ENCODE data around the gene SDC1.

SDC1 gene

DNA sequence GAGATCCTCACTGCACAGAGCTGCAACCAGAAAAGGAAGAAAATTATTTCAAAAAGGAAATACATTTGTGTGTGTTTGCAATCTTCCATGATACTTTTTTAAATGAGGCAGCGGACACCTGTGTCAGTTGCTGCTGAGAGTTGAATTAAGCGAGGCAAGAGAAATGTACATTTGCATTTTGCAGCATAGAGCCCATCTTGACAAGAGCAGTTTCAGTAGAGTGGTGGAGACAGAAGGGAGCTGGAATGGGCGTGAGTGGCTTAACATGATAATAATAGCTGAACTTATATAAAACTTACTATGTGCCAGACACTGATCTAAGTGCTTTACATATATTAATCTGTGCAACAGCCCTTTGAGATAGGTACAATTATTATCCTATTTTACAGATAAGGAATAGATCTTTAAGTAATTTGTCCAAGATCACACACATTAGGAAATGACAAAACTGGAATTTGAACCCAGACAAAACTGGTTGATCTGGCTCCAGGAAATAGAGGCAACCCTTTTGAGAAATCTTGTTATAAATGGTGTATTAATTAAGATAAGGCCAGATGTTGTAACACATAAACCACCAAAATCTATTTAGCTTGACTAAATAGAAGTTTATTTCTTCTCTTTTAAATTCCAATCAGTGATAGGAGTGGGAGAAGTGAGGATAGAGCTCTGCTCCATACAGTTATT is 68.7 kb downstream of the SDC1 start:
- DNase-seq = no peak
- Mint-ChIP-seq H3K27me3 (ENCODE audit: low read depth, poor library complexity) (no peaks in the 10 kb centered on the region), H3K36me3 (ENCODE audit: low read depth) (peaks cover 6% of the 10 kb centered on the region), H3K4me3 (no peak overlapping the region), H3K27ac (no peak overlapping the region), H3K9me3 (peaks cover 16% of the 10 kb centered on the region), H3K4me1 (peaks cover 19% of the 10 kb centered on the region)
- TF ChIP-seq, protein P1, sequence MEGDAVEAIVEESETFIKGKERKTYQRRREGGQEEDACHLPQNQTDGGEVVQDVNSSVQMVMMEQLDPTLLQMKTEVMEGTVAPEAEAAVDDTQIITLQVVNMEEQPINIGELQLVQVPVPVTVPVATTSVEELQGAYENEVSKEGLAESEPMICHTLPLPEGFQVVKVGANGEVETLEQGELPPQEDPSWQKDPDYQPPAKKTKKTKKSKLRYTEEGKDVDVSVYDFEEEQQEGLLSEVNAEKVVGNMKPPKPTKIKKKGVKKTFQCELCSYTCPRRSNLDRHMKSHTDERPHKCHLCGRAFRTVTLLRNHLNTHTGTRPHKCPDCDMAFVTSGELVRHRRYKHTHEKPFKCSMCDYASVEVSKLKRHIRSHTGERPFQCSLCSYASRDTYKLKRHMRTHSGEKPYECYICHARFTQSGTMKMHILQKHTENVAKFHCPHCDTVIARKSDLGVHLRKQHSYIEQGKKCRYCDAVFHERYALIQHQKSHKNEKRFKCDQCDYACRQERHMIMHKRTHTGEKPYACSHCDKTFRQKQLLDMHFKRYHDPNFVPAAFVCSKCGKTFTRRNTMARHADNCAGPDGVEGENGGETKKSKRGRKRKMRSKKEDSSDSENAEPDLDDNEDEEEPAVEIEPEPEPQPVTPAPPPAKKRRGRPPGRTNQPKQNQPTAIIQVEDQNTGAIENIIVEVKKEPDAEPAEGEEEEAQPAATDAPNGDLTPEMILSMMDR (IDR thresholded peaks at IDR 0.05) = no peak

DNA sequence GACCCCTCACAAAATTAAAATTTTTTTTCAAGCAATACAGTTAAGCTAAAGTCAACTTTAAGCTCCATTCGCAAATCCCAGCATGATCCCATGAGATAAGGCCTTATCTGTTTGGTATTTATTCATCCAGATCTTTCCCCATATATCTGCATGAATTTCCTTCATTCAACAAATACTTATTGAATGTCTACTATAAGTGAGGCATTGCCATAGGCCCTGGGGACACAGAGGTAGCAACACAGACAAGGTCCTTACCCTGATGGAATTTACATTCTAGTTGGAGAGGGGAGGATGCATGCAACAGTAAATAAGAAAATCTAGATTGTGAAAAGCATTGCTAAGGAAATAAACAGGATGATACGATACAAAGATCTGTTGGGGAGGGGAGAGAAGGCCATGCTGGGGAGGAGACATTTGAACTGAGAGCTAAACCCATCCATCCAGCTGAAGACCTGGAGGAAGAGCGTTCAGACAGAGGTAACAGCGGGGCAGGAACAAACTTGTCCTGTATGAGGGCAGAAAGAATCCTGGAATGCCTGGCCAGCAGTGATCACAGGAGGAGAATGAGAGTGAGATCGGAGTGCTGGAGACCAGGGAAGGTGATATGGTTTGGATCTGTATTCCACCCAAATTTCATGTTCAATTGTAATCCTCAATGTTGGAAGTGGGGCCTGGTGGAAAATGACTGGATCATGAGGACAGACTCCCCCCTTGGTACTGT is 71.6 kb downstream of the SDC1 start:
- DNase-seq = no peak
- Mint-ChIP-seq H3K4me1 (peaks cover 49% of the 10 kb centered on the region), H3K27ac (no peak overlapping the region), H3K27me3 (ENCODE audit: low read depth, poor library complexity) (peaks cover 3% of the 10 kb centered on the region), H3K9me3 (no peaks in the 10 kb centered on the region), H3K36me3 (ENCODE audit: low read depth) (no peaks in the 10 kb centered on the region), H3K4me3 (no peak overlapping the region)
- TF ChIP-seq, protein P1 (IDR thresholded peaks at IDR 0.05) = no peak

DNA sequence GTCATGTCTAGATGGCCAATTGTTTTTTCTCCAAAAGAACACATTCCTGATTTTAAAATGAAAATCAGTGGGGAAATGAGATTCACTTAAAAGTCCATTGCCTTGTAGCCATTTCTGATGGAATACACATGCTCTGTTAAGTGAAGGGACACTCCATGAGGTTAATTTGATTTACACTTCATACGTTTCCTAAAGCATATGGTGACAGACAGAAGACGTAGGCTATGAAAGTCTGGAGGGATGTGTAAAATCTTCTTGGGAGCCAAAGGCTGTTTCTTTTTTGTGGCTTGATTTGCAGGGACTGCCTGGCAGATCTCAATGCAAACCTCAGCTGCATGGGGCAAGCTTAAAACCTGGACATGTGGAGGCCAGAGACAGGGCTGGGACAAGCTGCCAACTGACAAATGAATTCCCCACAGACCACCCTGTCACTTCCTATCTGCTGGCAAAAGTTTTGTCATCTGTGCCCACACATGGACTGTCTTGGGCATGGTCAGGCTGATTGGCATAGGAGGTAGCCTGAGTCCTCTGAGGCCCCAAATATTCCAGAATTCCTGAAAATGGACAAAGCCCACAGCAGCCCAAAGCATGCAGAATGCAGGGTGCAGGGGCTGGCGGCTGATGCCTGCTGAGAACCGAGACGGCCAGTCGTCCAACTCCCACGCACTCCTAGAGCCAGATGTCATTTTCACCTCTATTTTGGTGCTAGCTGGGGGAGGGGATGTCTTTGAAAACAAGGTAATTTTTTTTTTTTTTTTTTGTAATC is 73.9 kb downstream of the SDC1 start:
- Mint-ChIP-seq H3K27ac (peak overlapping the region; percentile 69), H3K9me3 (no peaks in the 10 kb centered on the region), H3K4me3 (peak overlapping the region; percentile 51), H3K27me3 (ENCODE audit: low read depth, poor library complexity) (peaks cover 3% of the 10 kb centered on the region), H3K4me1 (peaks cover 69% of the 10 kb centered on the region), H3K36me3 (ENCODE audit: low read depth) (no peaks in the 10 kb centered on the region)
- peak; percentile 37 for DNase-seq
- TF ChIP-seq, protein P1 (IDR thresholded peaks at IDR 0.05) = no peak
